GM12865 (cell line): ENCODE results near the gene PRKN.
A peak's percentile ranks its signal among the peaks of the same experiment; 100 is the strongest.

ENCODE experiments used
- DNase-seq: peaks from one replicate; pipeline ENCODE4 v3.0.0; 2010; ENCODE audit warnings: low read depth
- H3K4me3 ChIP-seq: 2 replicates; pipeline ENCODE4 v1.5.1; 2011; ENCODE audit warnings: mild to moderate bottlenecking, low read depth, low read length, control low read depth
- TF ChIP-seq, protein P1 (sequence below): IDR thresholded peaks from 2 replicates; pipeline ENCODE4 v1.5.1; 2011; ENCODE audit warnings: low read length, control low read depth, low read depth, inconsistent platforms; ENCODE audit not compliant: insufficient read depth; ENCODE audit errors: missing control alignments

Gene PRKN

DNA sequence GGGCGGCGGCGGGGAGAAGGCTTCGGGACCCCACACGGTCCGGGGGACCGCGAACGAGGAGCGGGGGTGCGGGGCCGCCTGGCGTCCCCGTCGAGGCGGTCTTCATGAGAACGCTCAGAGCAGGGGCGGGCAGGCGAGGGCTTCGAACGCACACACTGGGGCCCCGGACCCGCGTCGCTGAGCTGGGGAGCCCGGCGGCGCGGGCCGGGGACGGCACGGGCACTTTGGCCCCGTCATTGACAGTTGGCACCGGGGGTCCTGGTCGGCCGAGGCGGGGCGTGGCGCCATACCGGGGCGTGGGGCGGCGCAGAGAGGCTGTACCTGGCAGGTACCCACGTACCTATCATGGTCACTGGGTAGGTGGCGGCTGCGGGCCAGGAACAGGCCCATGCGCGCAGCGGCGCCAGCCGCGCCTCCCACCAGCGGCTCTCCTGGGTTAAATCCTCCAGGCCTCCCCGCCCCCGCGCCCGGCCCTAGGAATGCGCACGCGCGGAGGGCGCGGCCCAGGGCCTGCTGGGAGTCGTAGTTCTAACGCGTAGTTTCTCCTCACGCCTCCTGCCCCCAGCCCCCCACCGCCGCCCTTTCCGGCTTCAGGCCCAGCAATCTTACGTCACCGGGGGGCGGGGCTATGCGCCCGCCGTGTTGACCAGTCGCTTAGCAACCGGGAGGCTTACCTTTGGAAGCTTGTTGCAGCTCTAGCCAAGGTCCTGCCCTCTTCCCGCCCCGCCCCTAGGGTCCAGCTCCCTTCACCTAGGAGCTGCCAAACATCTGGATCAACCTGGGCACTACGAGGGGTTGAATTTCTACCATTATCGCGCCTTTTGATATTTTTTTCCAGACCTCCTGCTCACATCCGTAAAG lies at the start of gene PRKN, which contains the start of gene PACRG:
TSS of gene PRKN (minus strand) at position 445 of the 861 bp plus-strand sequence.
TSS of gene PACRG (plus strand) at position 653 of the 861 bp plus-strand sequence.
- peak; percentile 97 for DNase-seq
- H3K4me3 ChIP-seq, result peak within 1 kb of the TSS; percentile 79
- TF ChIP-seq, protein P1, sequence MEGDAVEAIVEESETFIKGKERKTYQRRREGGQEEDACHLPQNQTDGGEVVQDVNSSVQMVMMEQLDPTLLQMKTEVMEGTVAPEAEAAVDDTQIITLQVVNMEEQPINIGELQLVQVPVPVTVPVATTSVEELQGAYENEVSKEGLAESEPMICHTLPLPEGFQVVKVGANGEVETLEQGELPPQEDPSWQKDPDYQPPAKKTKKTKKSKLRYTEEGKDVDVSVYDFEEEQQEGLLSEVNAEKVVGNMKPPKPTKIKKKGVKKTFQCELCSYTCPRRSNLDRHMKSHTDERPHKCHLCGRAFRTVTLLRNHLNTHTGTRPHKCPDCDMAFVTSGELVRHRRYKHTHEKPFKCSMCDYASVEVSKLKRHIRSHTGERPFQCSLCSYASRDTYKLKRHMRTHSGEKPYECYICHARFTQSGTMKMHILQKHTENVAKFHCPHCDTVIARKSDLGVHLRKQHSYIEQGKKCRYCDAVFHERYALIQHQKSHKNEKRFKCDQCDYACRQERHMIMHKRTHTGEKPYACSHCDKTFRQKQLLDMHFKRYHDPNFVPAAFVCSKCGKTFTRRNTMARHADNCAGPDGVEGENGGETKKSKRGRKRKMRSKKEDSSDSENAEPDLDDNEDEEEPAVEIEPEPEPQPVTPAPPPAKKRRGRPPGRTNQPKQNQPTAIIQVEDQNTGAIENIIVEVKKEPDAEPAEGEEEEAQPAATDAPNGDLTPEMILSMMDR, result no peak

DNA sequence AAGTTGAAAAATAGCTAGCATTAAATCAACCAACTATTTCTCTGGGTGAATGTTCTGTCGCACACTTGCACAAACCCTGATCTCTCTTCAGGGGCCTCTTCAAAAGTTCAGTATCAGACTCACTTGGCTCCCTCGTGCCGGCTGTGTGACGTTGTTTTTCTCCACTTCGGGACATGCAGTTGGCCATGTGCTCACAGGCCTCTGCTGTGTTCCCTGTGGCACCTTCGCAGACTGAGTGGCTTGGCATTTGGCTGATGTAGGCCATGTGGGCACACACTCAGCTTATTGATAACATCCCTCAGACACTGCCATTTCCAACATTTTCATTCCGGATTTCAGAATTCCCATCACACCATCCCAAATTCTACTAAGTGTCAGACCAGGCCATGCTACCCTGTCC lies 49.5 kb upstream of the PRKN start:
- TF ChIP-seq, protein P1, result no peak
- no peak overlapping the region for H3K4me3 ChIP-seq
- DNase-seq, result no peak

DNA sequence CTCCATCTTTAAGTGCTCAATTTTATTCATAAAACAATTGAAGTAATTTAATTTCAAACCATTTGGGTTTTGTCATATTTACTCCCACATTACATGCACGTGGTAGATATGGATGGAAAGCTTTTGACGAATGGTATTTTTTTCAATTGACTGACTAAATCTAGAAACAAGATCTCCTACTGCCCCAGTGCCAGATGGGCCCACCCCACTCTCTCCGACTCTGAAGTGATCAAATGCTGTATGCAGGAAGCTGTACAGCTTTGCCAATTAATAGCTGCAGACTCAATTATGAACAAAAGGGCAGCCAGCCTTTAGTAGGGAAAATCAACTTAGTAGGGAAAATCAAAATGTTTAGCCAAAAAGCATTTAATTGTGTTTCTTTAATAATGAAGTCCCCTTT lies 46.4 kb upstream of the PRKN start:
- no peak for DNase-seq
- TF ChIP-seq, protein P1, result no peak

DNA sequence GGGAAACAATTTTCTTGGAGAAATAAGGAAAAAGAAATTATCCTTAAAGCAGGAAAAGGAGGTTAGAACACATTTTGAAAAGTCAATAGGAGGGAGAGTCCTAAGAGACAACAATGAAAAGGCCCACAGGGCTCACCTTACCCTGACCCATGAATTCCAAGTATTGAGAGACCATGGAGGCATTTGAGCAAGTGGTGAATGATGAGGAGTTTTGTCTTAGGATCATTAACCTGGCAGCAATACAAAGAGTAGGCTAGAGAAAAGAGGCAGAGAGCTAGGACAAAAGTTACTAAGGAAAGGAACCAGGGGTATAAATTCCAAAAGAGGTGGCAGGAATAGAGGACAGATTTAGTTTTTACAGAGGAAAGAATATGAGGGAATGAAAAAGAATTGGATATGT lies 44.9 kb upstream of the PRKN start:
- no peak overlapping the region for H3K4me3 ChIP-seq
- DNase-seq, result no peak
- TF ChIP-seq, protein P1, result no peak

More for the DNA sequence above, 46.4 kb upstream of the PRKN start:
- H3K4me3 ChIP-seq, result no peak overlapping the region

DNA sequence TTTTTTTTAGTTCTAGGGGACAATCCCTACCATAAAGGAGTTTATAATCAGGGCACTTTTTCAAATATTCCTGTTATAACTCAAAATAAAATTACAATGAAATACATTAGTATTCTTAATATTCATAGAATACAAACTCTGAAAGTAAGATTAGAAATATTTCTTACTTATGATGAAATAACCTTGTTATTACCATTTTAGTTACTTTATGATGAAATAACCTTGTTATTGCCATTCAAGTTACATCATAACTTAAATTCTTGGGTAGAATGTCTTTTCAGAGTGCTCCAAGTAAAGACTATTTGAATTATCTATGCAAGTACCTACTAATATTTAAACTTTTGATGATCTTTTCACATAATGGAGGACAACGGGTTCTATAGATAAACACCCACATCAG lies 43.4 kb upstream of the PRKN start:
- no peak overlapping the region for H3K4me3 ChIP-seq
- TF ChIP-seq, protein P1, result no peak
- DNase-seq, result no peak

DNA sequence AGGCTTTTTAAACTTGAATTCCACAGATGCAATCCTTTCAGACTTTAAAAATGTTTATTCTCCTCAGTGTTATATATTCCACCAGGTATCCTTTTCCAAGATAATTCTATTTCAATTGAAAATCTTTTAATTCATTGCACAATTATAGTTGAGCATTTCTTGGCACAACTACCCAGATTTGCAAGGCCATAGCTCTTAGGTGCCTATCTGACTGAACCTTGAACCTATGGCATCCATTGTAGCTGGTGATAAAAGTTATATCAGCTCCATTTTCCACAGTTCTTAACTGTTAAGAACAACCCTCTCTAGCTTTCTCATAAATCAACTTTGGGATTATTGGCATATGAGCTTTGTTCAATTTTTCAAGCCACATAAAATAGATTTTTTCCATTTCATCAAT lies 42.6 kb upstream of the PRKN start:
- TF ChIP-seq, protein P1, result no peak
- no peak for DNase-seq
- no peak overlapping the region for H3K4me3 ChIP-seq
